ENCODE results near the gene FAM3B.
"Not testable (repeated sequence)": the region's sequence is repeated elsewhere in the genome, so short reads cannot be mapped to it uniquely, and the experiment has no call there.

Gene FAM3B
- 0 to 0.79 (median 0.08) reads per million in 18 experiments for total RNA-seq

- no peak for DNase-seq
Observed at GRCh38 chr21:41316200-41317062, at the start of gene FAM3B. FAM3B (plus strand) TSS chr21:41316801; CDS start chr21:41316880, 79 bp downstream.

GRCh38 chr21:41267346-41267745 is 49.3 kb upstream of the FAM3B start:
- DNase-seq = no peak

GRCh38 chr21:41269535-41269934 is 47.1 kb upstream of the FAM3B start:
- DNase-seq = no peak

GRCh38 chr21:41277196-41277595 is 39.4 kb upstream of the FAM3B start:
- no peak for DNase-seq

- DNase-seq = no peak
Observed at GRCh38 chr21:41277846-41278245, 38.8 kb upstream of the FAM3B start.

GRCh38 chr21:41280115-41280919 is 36.3 kb upstream of the FAM3B start:
- no peak for DNase-seq

- DNase-seq = no peak
Observed at GRCh38 chr21:41282412-41282811, 34.2 kb upstream of the FAM3B start.

- peak; percentile 79 to 89 for DNase-seq
Observed at GRCh38 chr21:41283211-41283818, 33.3 kb upstream of the FAM3B start.

- no peak for DNase-seq
Observed at GRCh38 chr21:41289431-41289830, 27.2 kb upstream of the FAM3B start.

GRCh38 chr21:41290106-41290799 is 26.3 kb upstream of the FAM3B start:
- DNase-seq = no peak

- no peak for DNase-seq
Observed at GRCh38 chr21:41294548-41295231, 21.9 kb upstream of the FAM3B start.

GRCh38 chr21:41295721-41296254 is 20.8 kb upstream of the FAM3B start:
- DNase-seq = no peak

GRCh38 chr21:41302976-41303375 is 13.6 kb upstream of the FAM3B start:
- no peak for DNase-seq

GRCh38 chr21:41304068-41304720 is 12.4 kb upstream of the FAM3B start:
- DNase-seq = no peak

GRCh38 chr21:41307219-41307618 is 9.4 kb upstream of the FAM3B start:
- DNase-seq = no peak

GRCh38 chr21:41313285-41314164 is 3.1 kb upstream of the FAM3B start:
- DNase-seq = not testable (repeated sequence)

- DNase-seq = no peak
Observed at GRCh38 chr21:41315726-41316125, 875 bp upstream of the FAM3B start.

GRCh38 chr21:41317063-41317392 is 427 bp downstream of the FAM3B start:
- no peak for DNase-seq

GRCh38 chr21:41317458-41317857 is 857 bp downstream of the FAM3B start:
- DNase-seq = no peak

GRCh38 chr21:41318218-41318617 is 1.6 kb downstream of the FAM3B start:
- DNase-seq = no peak
